Type B pancreatic cell (in vitro differentiated cells): Measurements from ENCODE around the gene DAPK2. TPM values are rescaled to one million over a fixed set of nuclear protein-coding genes. Genes with fewer than 3 reads are reported as not detected.

Experiments
- DNase-seq: peaks from one replicate; pipeline ENCODE4 v3.0.0; 2021; ENCODE audit warnings: mixed read lengths; ENCODE audit not compliant: unreplicated experiment; ENCODE audit errors: extremely low spot score
- H3K27ac Mint-ChIP-seq: 2 replicates; pipeline ENCODE4 v1.8.0; 2021; ENCODE audit warnings: mild to moderate bottlenecking, mixed read lengths
- H3K27me3 Mint-ChIP-seq: 2 replicates; pipeline ENCODE4 v1.8.0; 2021; ENCODE audit warnings: mixed read lengths
- H3K36me3 Mint-ChIP-seq: 2 replicates; pipeline ENCODE4 v1.8.0; 2021; ENCODE audit warnings: mixed read lengths
- H3K4me1 Mint-ChIP-seq: one replicate; pipeline ENCODE4 v1.8.0; 2021; ENCODE audit warnings: mixed read lengths; ENCODE audit not compliant: unreplicated experiment
- H3K4me3 Mint-ChIP-seq: 2 replicates; pipeline ENCODE4 v1.8.0; 2021; ENCODE audit warnings: mild to moderate bottlenecking, mixed read lengths
- H3K9me3 Mint-ChIP-seq: 2 replicates; pipeline ENCODE4 v1.8.0; 2021; ENCODE audit warnings: mixed read lengths
- total RNA-seq: library from RNA; stranded (reverse); gene quantifications from 2 replicates; pipeline ENCODE4 v1.2.1, GENCODE V29; 2021; ENCODE audit warnings: low replicate concordance
- TF ChIP-seq, protein P1 (sequence below): fragments of 200-600 bp; sonication (generic); conservative IDR thresholded peaks from 2 replicates; pipeline ENCODE4 v1.5.0; 2021; ENCODE audit warnings: antibody characterized with exemption, mild to moderate bottlenecking

The DAPK2 gene
- total RNA-seq, 1 donor from 2014 or later: 5.0 TPM

- no peaks in the 10 kb centered on the region for H3K9me3 Mint-ChIP-seq
- H3K4me1 Mint-ChIP-seq: peaks cover 11% of the 10 kb centered on the region
- H3K4me3 Mint-ChIP-seq: no peak overlapping the region
- H3K27me3 Mint-ChIP-seq: no peaks in the 10 kb centered on the region
- TF ChIP-seq, protein P1, sequence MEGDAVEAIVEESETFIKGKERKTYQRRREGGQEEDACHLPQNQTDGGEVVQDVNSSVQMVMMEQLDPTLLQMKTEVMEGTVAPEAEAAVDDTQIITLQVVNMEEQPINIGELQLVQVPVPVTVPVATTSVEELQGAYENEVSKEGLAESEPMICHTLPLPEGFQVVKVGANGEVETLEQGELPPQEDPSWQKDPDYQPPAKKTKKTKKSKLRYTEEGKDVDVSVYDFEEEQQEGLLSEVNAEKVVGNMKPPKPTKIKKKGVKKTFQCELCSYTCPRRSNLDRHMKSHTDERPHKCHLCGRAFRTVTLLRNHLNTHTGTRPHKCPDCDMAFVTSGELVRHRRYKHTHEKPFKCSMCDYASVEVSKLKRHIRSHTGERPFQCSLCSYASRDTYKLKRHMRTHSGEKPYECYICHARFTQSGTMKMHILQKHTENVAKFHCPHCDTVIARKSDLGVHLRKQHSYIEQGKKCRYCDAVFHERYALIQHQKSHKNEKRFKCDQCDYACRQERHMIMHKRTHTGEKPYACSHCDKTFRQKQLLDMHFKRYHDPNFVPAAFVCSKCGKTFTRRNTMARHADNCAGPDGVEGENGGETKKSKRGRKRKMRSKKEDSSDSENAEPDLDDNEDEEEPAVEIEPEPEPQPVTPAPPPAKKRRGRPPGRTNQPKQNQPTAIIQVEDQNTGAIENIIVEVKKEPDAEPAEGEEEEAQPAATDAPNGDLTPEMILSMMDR: no peak
- H3K27ac Mint-ChIP-seq: no peak overlapping the region
- DNase-seq: no peak
- no peaks in the 10 kb centered on the region for H3K36me3 Mint-ChIP-seq
Measured at GRCh38 chr15:63945838-63946298, 100.4 kb downstream of the DAPK2 start.

DNA sequence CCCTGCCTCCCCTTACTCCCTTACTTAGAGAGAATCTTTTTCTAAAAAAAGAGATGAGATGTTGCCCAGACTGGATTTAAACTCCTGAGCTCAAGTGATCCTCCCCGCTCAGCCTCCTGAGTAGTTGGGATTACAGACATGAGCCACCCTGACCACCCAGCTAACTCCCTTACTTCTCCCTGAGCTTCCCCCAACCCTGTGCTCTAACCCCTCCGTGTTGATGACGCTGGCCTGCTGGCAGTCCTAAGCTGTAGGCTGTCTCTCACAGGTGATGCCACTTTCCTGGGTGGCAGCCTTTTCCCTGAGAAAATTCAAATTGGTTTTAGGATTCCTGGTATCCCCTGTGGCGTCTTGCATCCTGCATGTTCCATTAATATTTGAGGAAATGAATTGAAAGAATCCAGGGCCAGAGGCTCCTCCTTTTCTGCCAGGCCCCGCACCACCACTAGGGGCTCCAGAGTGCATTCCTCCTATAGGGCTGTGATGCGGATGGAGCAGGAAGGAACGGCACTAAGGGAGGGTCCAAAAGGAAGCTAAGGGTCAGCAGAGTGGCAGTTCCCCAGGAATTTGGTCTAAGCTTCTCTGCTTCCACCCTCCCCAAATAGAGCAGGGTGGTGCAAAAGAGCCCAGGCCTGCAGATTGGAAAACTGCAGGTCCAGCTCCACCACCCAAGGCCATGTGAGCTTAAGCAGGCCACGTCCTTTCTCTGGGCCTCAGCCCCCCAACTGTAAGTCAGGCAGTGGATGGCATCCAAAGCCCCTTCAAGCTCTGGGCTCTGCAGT is 101.1 kb downstream of the DAPK2 start:
- Mint-ChIP-seq H3K36me3 (no peaks in the 10 kb centered on the region), H3K27ac (peak overlapping the region; percentile 64)
- TF ChIP-seq, protein P1: peak; percentile 93

GRCh38 chr15:63944681-63944955 is 101.7 kb downstream of the DAPK2 start:
- no peaks in the 10 kb centered on the region for H3K36me3 Mint-ChIP-seq
- no peak overlapping the region for H3K4me3 Mint-ChIP-seq
- DNase-seq: no peak
- H3K4me1 Mint-ChIP-seq: peaks cover 17% of the 10 kb centered on the region
- TF ChIP-seq, protein P1: no peak
- no peaks in the 10 kb centered on the region for H3K27me3 Mint-ChIP-seq
- no peaks in the 10 kb centered on the region for H3K9me3 Mint-ChIP-seq
- no peak overlapping the region for H3K27ac Mint-ChIP-seq

More for the DNA sequence above, 101.1 kb downstream of the DAPK2 start:
- H3K27me3 Mint-ChIP-seq: no peaks in the 10 kb centered on the region
- no peak overlapping the region for H3K4me3 Mint-ChIP-seq
- no peaks in the 10 kb centered on the region for H3K9me3 Mint-ChIP-seq
- DNase-seq: no peak
- H3K4me1 Mint-ChIP-seq: peaks cover 11% of the 10 kb centered on the region

DNA sequence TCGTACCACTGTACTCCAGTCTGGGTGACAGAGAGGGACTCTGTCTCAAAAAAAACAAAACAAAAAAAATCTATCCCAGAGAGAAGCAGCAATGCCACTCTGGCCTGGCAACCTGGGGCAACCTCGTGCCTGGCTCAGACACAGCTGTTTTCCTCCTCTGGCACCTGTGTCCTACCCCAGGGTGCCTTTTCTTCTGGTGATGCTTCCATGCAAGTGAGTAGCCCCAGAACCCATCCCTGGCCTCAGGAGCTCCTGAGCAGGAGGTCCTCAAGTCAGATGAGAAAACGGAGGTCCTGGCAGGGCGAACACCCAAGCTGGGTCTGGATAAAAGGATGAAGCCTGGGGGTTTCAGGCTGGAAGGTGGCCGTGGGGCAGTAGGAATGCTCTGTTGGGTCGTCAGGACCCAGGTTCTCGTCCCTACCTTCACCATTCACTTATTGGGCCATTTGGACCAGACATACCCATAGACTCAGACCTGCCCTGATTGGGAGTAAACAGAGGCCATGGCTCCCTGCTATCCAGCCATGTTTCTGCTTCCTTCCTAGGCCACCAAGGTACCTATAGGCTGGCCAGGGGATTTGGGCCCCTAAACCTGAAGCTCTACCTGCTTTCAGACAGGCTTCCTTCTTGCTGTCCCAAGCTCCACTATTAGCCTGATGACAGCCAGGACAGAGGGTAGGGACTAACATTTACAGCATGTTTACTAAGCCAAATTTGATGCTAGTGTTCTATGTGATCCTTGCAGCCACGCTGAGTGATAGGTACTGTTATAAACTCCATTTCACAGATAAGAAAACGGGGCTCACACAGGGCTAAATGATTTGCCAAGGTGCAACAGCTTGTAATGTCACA is 102.2 kb downstream of the DAPK2 start:
- Mint-ChIP-seq H3K4me3 (no peak overlapping the region), H3K4me1 (peaks cover 17% of the 10 kb centered on the region), H3K27me3 (no peaks in the 10 kb centered on the region), H3K27ac (no peak overlapping the region), H3K9me3 (no peaks in the 10 kb centered on the region), H3K36me3 (no peaks in the 10 kb centered on the region)
- TF ChIP-seq, protein P1: no peak
- no peak for DNase-seq

- Mint-ChIP-seq H3K4me1 (peaks cover 17% of the 10 kb centered on the region), H3K27me3 (no peaks in the 10 kb centered on the region), H3K9me3 (no peaks in the 10 kb centered on the region), H3K4me3 (no peak overlapping the region), H3K36me3 (no peaks in the 10 kb centered on the region), H3K27ac (no peak overlapping the region)
- TF ChIP-seq, protein P1: no peak
- no peak for DNase-seq
Measured at GRCh38 chr15:63942486-63943365, 103.6 kb downstream of the DAPK2 start.
